Inflammatory macrophage treated with lipopolysaccharide for 4 hours (primary cell): ENCODE measurements around the gene ARHGAP6.

Experiments used
- DNase-seq: peaks from one replicate; pipeline ENCODE4 v3.0.0-alpha.2; 2020

The ARHGAP6 gene

GRCh38 chrX:11665168-11666111, at the start of gene ARHGAP6:
Gene ARHGAP6, minus strand, starts transcription at chrX:11665920. Its CDS starts 1,092 bp downstream, at chrX:11664828.
- DNase-seq = no peak

- DNase-seq = no peak
These were observed 39.2 kb upstream of the ARHGAP6 start for GRCh38 chrX:11704725-11705495.

GRCh38 chrX:11703855-11704254, 38.1 kb upstream of the ARHGAP6 start:
- no peak for DNase-seq

- DNase-seq = no peak
These were observed 37.4 kb upstream of the ARHGAP6 start for GRCh38 chrX:11702965-11703631.

- DNase-seq = no peak
These were observed 36.7 kb upstream of the ARHGAP6 start for GRCh38 chrX:11702420-11702819.

- DNase-seq = no peak
These were observed 33.0 kb upstream of the ARHGAP6 start for GRCh38 chrX:11698702-11699101.

- no peak for DNase-seq
These were observed 22.5 kb upstream of the ARHGAP6 start for GRCh38 chrX:11688201-11688600.

GRCh38 chrX:11687157-11687556, 21.4 kb upstream of the ARHGAP6 start:
- no peak for DNase-seq

- no peak for DNase-seq
These were observed 17.3 kb upstream of the ARHGAP6 start for GRCh38 chrX:11683057-11683456.

GRCh38 chrX:11678158-11678557, 12.4 kb upstream of the ARHGAP6 start:
- DNase-seq = no peak

GRCh38 chrX:11672213-11672612, 6.5 kb upstream of the ARHGAP6 start:
- DNase-seq = no peak

- no peak for DNase-seq
These were observed 4.6 kb upstream of the ARHGAP6 start for GRCh38 chrX:11670316-11670715.

- no peak for DNase-seq
These were observed 1.4 kb upstream of the ARHGAP6 start for GRCh38 chrX:11666952-11667685.

GRCh38 chrX:11666164-11666563, 444 bp upstream of the ARHGAP6 start:
- DNase-seq = no peak

- no peak for DNase-seq
These were observed 1.2 kb downstream of the ARHGAP6 start for GRCh38 chrX:11664211-11665167.

GRCh38 chrX:11663875-11664210, 1.9 kb downstream of the ARHGAP6 start:
- DNase-seq = no peak

- DNase-seq = no peak
These were observed 10.3 kb downstream of the ARHGAP6 start for GRCh38 chrX:11655282-11656015.

GRCh38 chrX:11648705-11649519, 16.8 kb downstream of the ARHGAP6 start:
- no peak for DNase-seq

GRCh38 chrX:11647138-11647537, 18.6 kb downstream of the ARHGAP6 start:
- DNase-seq = no peak
